GM21825 (cell line): ENCODE data around the gene EDAR.

Source experiments
- ATAC-seq: cut with Tn5 transposase; IDR thresholded peaks from one replicate; pipeline ENCODE4 v1.9.1; 2021; ENCODE audit warnings: mild to moderate bottlenecking, moderate library complexity; ENCODE audit not compliant: unreplicated experiment

EDAR gene

GRCh38 chr2:108870069-108870644, 118.9 kb downstream of the EDAR start:
- no peak for ATAC-seq

- no peak for ATAC-seq
Observed at GRCh38 chr2:108869542-108869941, 119.5 kb downstream of the EDAR start.

- ATAC-seq = no peak
Observed at GRCh38 chr2:108868911-108869310, 120.1 kb downstream of the EDAR start.

GRCh38 chr2:108866041-108866440, 123.0 kb downstream of the EDAR start:
- ATAC-seq = no peak

GRCh38 chr2:108858894-108859293, 130.1 kb downstream of the EDAR start:
- ATAC-seq = no peak

- ATAC-seq = no peak
Observed at GRCh38 chr2:108855194-108855593, 133.8 kb downstream of the EDAR start.

GRCh38 chr2:108854484-108854883, 134.5 kb downstream of the EDAR start:
- no peak for ATAC-seq

- no peak for ATAC-seq
Observed at GRCh38 chr2:108853421-108853820, 135.6 kb downstream of the EDAR start.

GRCh38 chr2:108852375-108852774, 136.6 kb downstream of the EDAR start:
- no peak for ATAC-seq

GRCh38 chr2:108847000-108847399, 142.0 kb downstream of the EDAR start:
- ATAC-seq = no peak

GRCh38 chr2:108845923-108846322, 143.1 kb downstream of the EDAR start:
- ATAC-seq = no peak
